Kidney (tissue), 14 donors: Measurements from ENCODE around the gene TRNP1. TPM values are rescaled to one million over a fixed set of nuclear protein-coding genes. Genes with fewer than 3 reads are reported as not detected.

Source experiments
- DNase-seq, 5 donors: peaks; one replicate each; pipeline ENCODE4 v3.0.0-alpha.2; 2013 to 2020
- FAIRE-seq: peaks from 2 replicates; lab custom pipeline; 2012; peaks lifted over from hg19 to GRCh38; lab: Jason Lieb, UNC
- H3K27ac ChIP-seq, 2 donors: one replicate each; pipeline ENCODE4 v1.7.0; 2013; ENCODE audit warnings: low read depth in 2 of 2, low read length in 2 of 2, inconsistent platforms in 1 of 2
- H3K27me3 ChIP-seq: one replicate; pipeline ENCODE4 v1.7.1; 2013; ENCODE audit warnings: low read length, inconsistent platforms; ENCODE audit not compliant: control insufficient read depth, insufficient read depth
- H3K36me3 ChIP-seq, 3 donors: one replicate each; pipeline versions ENCODE4 v1.7.0 to v1.7.1; 2013; ENCODE audit warnings: low read length in 3 of 3, control low read depth in 1 of 3, inconsistent platforms in 1 of 3; ENCODE audit not compliant: insufficient read depth in 3 of 3, control insufficient read depth in 2 of 3
- H3K4me1 ChIP-seq, 3 donors: one replicate each; pipeline versions ENCODE4 v1.7.0 to v1.7.1; 2013; ENCODE audit warnings: low read length in 3 of 3, inconsistent platforms in 1 of 3, low read depth in 1 of 3; ENCODE audit not compliant: control insufficient read depth in 2 of 3, insufficient read depth in 2 of 3
- H3K4me3 ChIP-seq, 3 donors: one replicate each; pipeline versions ENCODE4 v1.7.0 to v1.8.1; 2013; ENCODE audit warnings: low read length in 3 of 3, control low read depth in 1 of 3, inconsistent platforms in 1 of 3
- H3K9ac ChIP-seq, 3 donors: one replicate each; pipeline versions ENCODE4 v1.7.0 to v1.7.1; 2013; ENCODE audit warnings: low read length in 3 of 3, control low read depth in 1 of 3, inconsistent platforms in 1 of 3
- H3K9me3 ChIP-seq, 3 donors: one replicate each; pipeline versions ENCODE4 v1.7.0 to v1.7.1; 2013; ENCODE audit warnings: low read length in 3 of 3, control low read depth in 1 of 3, inconsistent platforms in 1 of 3; ENCODE audit not compliant: control insufficient read depth in 2 of 3, insufficient read depth in 1 of 3
- CTCF ChIP-seq: IDR thresholded peaks from 3 replicates; pipeline ENCODE4 v1.5.1; 2012; ENCODE audit warnings: mild to moderate bottlenecking, moderate library complexity, borderline replicate concordance; ENCODE audit not compliant: insufficient read depth; ENCODE audit errors: extremely low read depth
- intact Hi-C: fragments of 100-400 bp; cut with DNase I; formaldehyde crosslinking; loops from one replicate; pipeline ENCODE4 v1.11.1; 2022
- polyA plus RNA-seq: library from polyadenylated mRNA; stranded (reverse); fragments of 350-450 nt; fragmentation: Illumina TruSeq; extraction: RNeasy Lipid Tissue Mini Kit (QIAGEN cat#74804); gene quantifications from one replicate; pipeline ENCODE4 v1.2.3, GENCODE V29; 2014; ENCODE audit warnings: low read depth, low replicate concordance; ENCODE audit not compliant: insufficient read depth
- total RNA-seq: library from RNA; stranded (reverse); fragmentation: NEBNext Ultra II Directional; extraction: Animal tissue kit (Norgen Biotek cat#: 25700); gene quantifications from one replicate; pipeline ENCODE4 v1.2.1, GENCODE V29; 2021
- donor health status: control.
- donor health status: control.
- donor health status: control.
- donor health status: control.
- donor health status: control.
- donor health status: DM: yes; HTN: yes; CAD: no.
- donor health status: Normal renal cell carcinoma (clear cell type).

The TRNP1 gene
- total and polyA plus RNA-seq, 2 donors from 2014 or later: 33.0 to 38.3 TPM

GRCh38 chr1:26996665-26997064 lies 3.2 kb downstream of the TRNP1 start:
- no peak overlapping the region for H3K9ac ChIP-seq
- H3K27ac ChIP-seq: no peak overlapping the region
- intact Hi-C loops: no loop called here
- no peak for TF ChIP-seq CTCF
- peaks cover 3 to 19% (median 9%) of the 10 kb centered on the region in 3 donors for H3K4me1 ChIP-seq
- no peaks in the 10 kb centered on the region for H3K36me3 ChIP-seq
- DNase-seq: no peak
- no peak overlapping the region for H3K4me3 ChIP-seq
- no peaks in the 10 kb centered on the region for H3K9me3 ChIP-seq
- H3K27me3 ChIP-seq: peaks cover 13% of the 10 kb centered on the region
- FAIRE-seq: no peak

- FAIRE-seq (no peak), DNase-seq (peak in 1 of 5 donors; percentile 43)
- intact Hi-C loops: no loop called here
- Histone ChIP-seq H3K4me1 (peaks cover 3 to 16% (median 9%) of the 10 kb centered on the region in 3 donors), H3K4me3 (no peak overlapping the region), H3K27me3 (peaks cover 10% of the 10 kb centered on the region), H3K9me3 (no peaks in the 10 kb centered on the region), H3K27ac (peak overlapping the region; percentile 71 to 73), H3K36me3 (no peaks in the 10 kb centered on the region), H3K9ac (peak overlapping the region in 1 of 3 donors; percentile 22)
- TF ChIP-seq CTCF: no peak
Observed at GRCh38 chr1:26998429-26999300, 5.2 kb downstream of the TRNP1 start.

GRCh38 chr1:26999440-26999987 lies 6.0 kb downstream of the TRNP1 start:
- DNase-seq (peak; percentile 69 to 91 (median 76)), FAIRE-seq (no peak)
- no peak for TF ChIP-seq CTCF
- H3K4me1 ChIP-seq: peaks cover 3 to 23% (median 12%) of the 10 kb centered on the region in 3 donors
- no peaks in the 10 kb centered on the region for H3K9me3 ChIP-seq
- H3K27ac ChIP-seq: peak overlapping the region; percentile 33 to 71
- no peaks in the 10 kb centered on the region for H3K36me3 ChIP-seq
- intact Hi-C loops: no loop called here
- peak overlapping the region in 1 of 3 donors; percentile 22 for H3K9ac ChIP-seq
- peaks cover 9% of the 10 kb centered on the region for H3K27me3 ChIP-seq
- no peak overlapping the region for H3K4me3 ChIP-seq
